Upper lobe of left lung (tissue), 6 donors: ENCODE measurements around the gene TRAFD1. TPM values are rescaled to one million over a fixed set of nuclear protein-coding genes. Genes with fewer than 3 reads are reported as not detected.

Source experiments
- ATAC-seq, 2 donors: fragments of 200-7000 bp; cut with Tn5 transposase; one replicate each; pipeline ENCODE4 v1.9.1; 2022; ENCODE audit warnings: mild to moderate bottlenecking in 2 of 2, moderate library complexity in 2 of 2; ENCODE audit not compliant: low FRiP score in 2 of 2
- DNase-seq, 2 donors: peaks; one replicate each; pipeline ENCODE4 v3.0.0-alpha.2; 2019 to 2020
- H3K27ac ChIP-seq, 4 donors: fragments of 200-600 bp; sonication (generic); one replicate each; pipeline ENCODE4 v1.5.1; 2016 to 2019
- H3K27me3 ChIP-seq, 4 donors: fragments of 200-600 bp; sonication (generic); one replicate each; pipeline ENCODE4 v1.5.1; 2017 to 2019
- H3K36me3 ChIP-seq, 4 donors: fragments of 200-600 bp; sonication (generic); one replicate each; pipeline ENCODE4 v1.5.1; 2016 to 2019
- H3K4me1 ChIP-seq, 4 donors: fragments of 200-600 bp; sonication (generic); one replicate each; pipeline ENCODE4 v1.5.1; 2018 to 2019
- H3K4me3 ChIP-seq, 4 donors: fragments of 200-600 bp; sonication (generic); one replicate each; pipeline ENCODE4 v1.5.1; 2017 to 2019; ENCODE audit warnings: mild to moderate bottlenecking in 2 of 4, moderate library complexity in 1 of 4
- H3K9me3 ChIP-seq, 4 donors: fragments of 200-600 bp; sonication (generic); one replicate each; pipeline ENCODE4 v1.5.1; 2018 to 2019
- CTCF ChIP-seq, 6 experiments: fragments of 450-650 bp in 4 of 6; fragments of 200-600 bp in 2 of 6; sonication (generic) in 2 of 6; IDR thresholded peaks; one replicate each; pipeline ENCODE4 v1.5.1; 2016 to 2019; ENCODE audit warnings: antibody characterized with exemption in 6 of 6
- EP300 ChIP-seq, 4 donors: sonication (generic); formaldehyde crosslinking; IDR thresholded peaks; one replicate each; pipeline ENCODE4 v1.5.1; 2017; ENCODE audit warnings: antibody characterized with exemption in 4 of 4, control low read depth in 2 of 4
- POLR2A ChIP-seq, 4 donors: fragments of 450-650 bp; IDR thresholded peaks; one replicate each; pipeline ENCODE4 v1.5.1; 2016 to 2017; ENCODE audit warnings: antibody characterized with exemption in 4 of 4, mild to moderate bottlenecking in 2 of 4
- POLR2AphosphoS5 ChIP-seq, 2 donors: sonication (generic); formaldehyde crosslinking; IDR thresholded peaks; one replicate each; pipeline ENCODE4 v1.5.1; 2017; ENCODE audit warnings: antibody characterized with exemption in 2 of 2
- WGBS, 2 donors: methylation state at CpG; one replicate each; pipeline ENCODE4 v1.1.5; 2017 to 2018; 5-methylcytosine and 5-hydroxymethylcytosine counted together
- total RNA-seq, 6 donors: library from RNA; depleted of rRNA in 4 of 6; stranded (reverse); fragments of >200 nt in 4 of 6; gene quantifications; one replicate each; pipeline versions ENCODE4 v1.1.0 to v1.2.1, GENCODE V29; 2016 to 2021
- donor health status: DM: no; HTN: no; CAD: no; lungs with moderate emphysema.
- donor health status: DM: no; HTN: yes; CAD: no; lungs with severe emphysema.

The TRAFD1 gene
- total RNA-seq, 6 donors from 2014 or later, result 36.9 to 75.4 (median 42.6) TPM

- Histone ChIP-seq H3K4me3 (no peak overlapping the region), H3K27me3 (no peaks in the 10 kb centered on the region), H3K27ac (no peak overlapping the region), H3K36me3 (peaks cover 49 to 97% (median 79%) of the 10 kb centered on the region in 4 donors), H3K9me3 (no peaks in the 10 kb centered on the region), H3K4me1 (peaks cover 0 to 8% (median 2%) of the 10 kb centered on the region in 4 donors)
- no peak for TF ChIP-seq POLR2A (IDR thresholded peaks at IDR 0.05)
- 94% methylated on average over 1 of the region's 1 CpG for WGBS, 2 donors
- DNase-seq (no peak), ATAC-seq (no peak)
Measured at GRCh38 chr12:112146123-112146522, 20.8 kb downstream of the TRAFD1 start.

- no peak for ATAC-seq
- peak overlapping the region in 1 of 4 donors; percentile 8 for H3K27ac ChIP-seq
- peak in 1 of 2 donors; percentile 18 for DNase-seq
- TF ChIP-seq POLR2AphosphoS5 (IDR thresholded peaks at IDR 0.05) (no peak), EP300 (IDR thresholded peaks at IDR 0.05) (no peak), CTCF (IDR thresholded peaks at IDR 0.05) (no peak), POLR2A (IDR thresholded peaks at IDR 0.05) (no peak)
- no peak overlapping the region for H3K4me3 ChIP-seq
- peaks cover 0 to 3% (median 0%) of the 10 kb centered on the region in 4 donors for H3K4me1 ChIP-seq
- peaks cover 58 to 97% (median 84%) of the 10 kb centered on the region in 4 donors for H3K36me3 ChIP-seq
- H3K27me3 ChIP-seq, result no peaks in the 10 kb centered on the region
- 76 to 82% methylated on average over 3 of the region's 3 CpGs for WGBS, 2 donors
- H3K9me3 ChIP-seq, result no peaks in the 10 kb centered on the region
Measured at GRCh38 chr12:112148031-112148513, 22.7 kb downstream of the TRAFD1 start.

GRCh38 chr12:112149596-112149995, 24.2 kb downstream of the TRAFD1 start:
- no peak overlapping the region for H3K27ac ChIP-seq
- TF ChIP-seq EP300 (IDR thresholded peaks at IDR 0.05) (peak in 1 of 4 donors; percentile 37), CTCF (IDR thresholded peaks at IDR 0.05) (no peak)
- H3K4me1 ChIP-seq, result peaks cover 0 to 3% (median 0%) of the 10 kb centered on the region in 4 donors
- H3K4me3 ChIP-seq, result no peak overlapping the region
- DNase-seq, result peak in 1 of 2 donors; percentile 82
- ATAC-seq, result peak; percentile 40 to 69
- no peaks in the 10 kb centered on the region for H3K9me3 ChIP-seq
- 84 to 88% methylated on average over 5 of the region's 5 CpGs for WGBS, 2 donors
- peaks cover 48 to 96% (median 81%) of the 10 kb centered on the region in 4 donors for H3K36me3 ChIP-seq
- H3K27me3 ChIP-seq, result no peaks in the 10 kb centered on the region

- WGBS, 2 donors, result 91 to 92% methylated on average over 10 to 11 of the region's 11 CpGs
- Histone ChIP-seq H3K36me3 (peaks cover 32 to 75% (median 66%) of the 10 kb centered on the region in 4 donors), H3K4me1 (no peaks in the 10 kb centered on the region), H3K27ac (peak overlapping the region in 1 of 4 donors; percentile 10), H3K27me3 (no peaks in the 10 kb centered on the region), H3K9me3 (no peaks in the 10 kb centered on the region), H3K4me3 (no peak overlapping the region)
- TF ChIP-seq CTCF (IDR thresholded peaks at IDR 0.05), result no peak
- TF ChIP-seq POLR2A (IDR thresholded peaks at IDR 0.05), result no peak
- TF ChIP-seq POLR2AphosphoS5 (IDR thresholded peaks at IDR 0.05), result no peak
- TF ChIP-seq EP300 (IDR thresholded peaks at IDR 0.05), result no peak
- DNase-seq (peak in 1 of 2 donors; percentile 17), ATAC-seq (no peak)
Measured at GRCh38 chr12:112151766-112152541, 26.6 kb downstream of the TRAFD1 start.

- WGBS, 2 donors, result 85 to 88% methylated on average over 11 of the region's 11 CpGs
- Histone ChIP-seq H3K4me1 (no peaks in the 10 kb centered on the region), H3K9me3 (no peaks in the 10 kb centered on the region), H3K27ac (no peak overlapping the region), H3K27me3 (no peaks in the 10 kb centered on the region), H3K36me3 (peaks cover 31 to 67% (median 58%) of the 10 kb centered on the region in 4 donors), H3K4me3 (no peak overlapping the region)
- no peak for TF ChIP-seq CTCF (IDR thresholded peaks at IDR 0.05)
- TF ChIP-seq POLR2AphosphoS5 (IDR thresholded peaks at IDR 0.05), result no peak
- no peak for ATAC-seq
- peak in 1 of 2 donors; percentile 15 for DNase-seq
Measured at GRCh38 chr12:112153181-112153892, 28.0 kb downstream of the TRAFD1 start.
